Trophoblast cell (in vitro differentiated cells and primary cell): ENCODE measurements around the gene TTC13.

Source experiments
- DNase-seq, 2 donors: peaks; one replicate each; pipeline ENCODE4 v3.0.0-alpha.2; 2016
- H2AFZ ChIP-seq: 2 replicates; pipeline ENCODE4 v1.6.1; 2013; ENCODE audit warnings: low read length, moderate library complexity, mild to moderate bottlenecking; ENCODE audit not compliant: insufficient read depth, poor library complexity
- H2AK5ac ChIP-seq: 2 replicates; pipeline ENCODE4 v1.6.1; 2013; ENCODE audit warnings: mild to moderate bottlenecking, low read length
- H2BK120ac ChIP-seq: 2 replicates; pipeline ENCODE4 v1.6.1; 2013; ENCODE audit warnings: low read length, mild to moderate bottlenecking, moderate library complexity; ENCODE audit not compliant: insufficient read depth, poor library complexity
- H2BK12ac ChIP-seq: 2 replicates; pipeline ENCODE4 v1.6.1; 2013; ENCODE audit warnings: mild to moderate bottlenecking, low read length, moderate library complexity
- H2BK5ac ChIP-seq: 2 replicates; pipeline ENCODE4 v1.6.1; 2013; ENCODE audit warnings: low read length, low read depth, moderate library complexity, mild to moderate bottlenecking; ENCODE audit not compliant: poor library complexity
- H3K14ac ChIP-seq: 2 replicates; pipeline ENCODE4 v1.6.1; 2013; ENCODE audit warnings: mild to moderate bottlenecking, low read length
- H3K18ac ChIP-seq: 2 replicates; pipeline ENCODE4 v1.6.1; 2013; ENCODE audit warnings: mild to moderate bottlenecking, low read length
- H3K23ac ChIP-seq: 2 replicates; pipeline ENCODE4 v1.6.1; 2013; ENCODE audit warnings: low read length
- H3K27ac ChIP-seq: 2 replicates; pipeline ENCODE4 v1.5.1; 2013; ENCODE audit warnings: low read depth, mild to moderate bottlenecking, inconsistent platforms, low read length, moderate library complexity
- H3K27me3 ChIP-seq: 2 replicates; pipeline ENCODE4 v1.6.1; 2013; ENCODE audit warnings: inconsistent platforms, mild to moderate bottlenecking, low read length, moderate library complexity; ENCODE audit not compliant: insufficient read depth
- H3K36me3 ChIP-seq, 2 experiments: 1 replicate in 1 of 2; 2 replicates in 1 of 2; pipeline ENCODE4 v1.6.1; 2013; ENCODE audit warnings: low read length in 2 of 2, mild to moderate bottlenecking in 2 of 2, moderate library complexity in 1 of 2; ENCODE audit not compliant: insufficient read depth in 2 of 2, control insufficient read depth in 1 of 2
- H3K4ac ChIP-seq: 2 replicates; pipeline ENCODE4 v1.6.1; 2013; ENCODE audit warnings: low read depth, mild to moderate bottlenecking, low read length, moderate library complexity
- H3K4me1 ChIP-seq, 2 experiments: 1 replicate in 1 of 2; 2 replicates in 1 of 2; pipeline ENCODE4 v1.6.1; 2013; ENCODE audit warnings: low read length in 2 of 2, mild to moderate bottlenecking in 2 of 2, moderate library complexity in 1 of 2; ENCODE audit not compliant: insufficient read depth in 2 of 2, control insufficient read depth in 1 of 2
- H3K4me2 ChIP-seq: 2 replicates; pipeline ENCODE4 v1.6.1; 2013; ENCODE audit warnings: inconsistent platforms, mild to moderate bottlenecking, low read length, moderate library complexity
- H3K4me3 ChIP-seq: 2 replicates; pipeline ENCODE4 v1.5.1; 2013; ENCODE audit warnings: mild to moderate bottlenecking, low read depth, low read length, inconsistent platforms
- H3K79me1 ChIP-seq: one replicate; pipeline ENCODE4 v1.6.1; 2013; ENCODE audit warnings: low read length
- H3K79me2 ChIP-seq: 2 replicates; pipeline ENCODE4 v1.6.1; 2013; ENCODE audit warnings: low read length, mild to moderate bottlenecking; ENCODE audit not compliant: control insufficient read depth, insufficient read depth, poor library complexity
- H3K9ac ChIP-seq: 2 replicates; pipeline ENCODE4 v1.6.1; 2013; ENCODE audit warnings: mild to moderate bottlenecking, low read length
- H3K9me3 ChIP-seq: 2 replicates; pipeline ENCODE4 v1.6.1; 2013; ENCODE audit warnings: low read depth, mild to moderate bottlenecking, control low read depth, inconsistent platforms, low read length; ENCODE audit not compliant: insufficient read depth
- H4K12ac ChIP-seq: 2 replicates; pipeline ENCODE4 v1.6.1; 2013; ENCODE audit warnings: low read depth, mild to moderate bottlenecking, low read length, moderate library complexity
- H4K8ac ChIP-seq: 2 replicates; pipeline ENCODE4 v1.6.1; 2013; ENCODE audit warnings: low read depth, mild to moderate bottlenecking, low read length, moderate library complexity
- H4K91ac ChIP-seq: one replicate; pipeline ENCODE4 v1.6.1; 2013; ENCODE audit warnings: low read depth, mild to moderate bottlenecking, low read length, moderate library complexity
- WGBS: extraction: QIAGEN DNeasy Blood & Tissue Kit; methylation state at CpG from one replicate; pipeline ENCODE4 v1.1.7; 2013; ENCODE audit warnings: missing lambda C conversion rate; ENCODE audit not compliant: insufficient read length, insufficient coverage; ENCODE audit errors: extremely low coverage; 5-methylcytosine and 5-hydroxymethylcytosine counted together

TTC13 gene

GRCh38 chr1:230922620-230923019 is 56.0 kb downstream of the TTC13 start:
- Histone ChIP-seq H2AFZ (no peak overlapping the region), H4K8ac (no peak overlapping the region), H3K4ac (no peak overlapping the region), H3K14ac (no peak overlapping the region), H3K36me3 (peaks cover 0 to 2% of the 10 kb centered on the region in 2 experiments), H2BK12ac (no peak overlapping the region), H3K9ac (no peak overlapping the region), H2BK120ac (no peak overlapping the region), H3K23ac (no peak overlapping the region), H3K27me3 (no peaks in the 10 kb centered on the region), H3K27ac (no peak overlapping the region), H3K18ac (no peak overlapping the region), H3K4me3 (no peak overlapping the region), H3K9me3 (no peaks in the 10 kb centered on the region), H3K79me2 (no peaks in the 10 kb centered on the region), H2AK5ac (no peak overlapping the region), H4K91ac (no peak overlapping the region), H2BK5ac (no peak overlapping the region), H3K4me1 (no peaks in the 10 kb centered on the region), H4K12ac (no peak overlapping the region), H3K79me1 (no peaks in the 10 kb centered on the region), H3K4me2 (no peak overlapping the region)
- no CpG with 5 or more reads among the region's 2 CpGs for WGBS
- no peak for DNase-seq

DNA sequence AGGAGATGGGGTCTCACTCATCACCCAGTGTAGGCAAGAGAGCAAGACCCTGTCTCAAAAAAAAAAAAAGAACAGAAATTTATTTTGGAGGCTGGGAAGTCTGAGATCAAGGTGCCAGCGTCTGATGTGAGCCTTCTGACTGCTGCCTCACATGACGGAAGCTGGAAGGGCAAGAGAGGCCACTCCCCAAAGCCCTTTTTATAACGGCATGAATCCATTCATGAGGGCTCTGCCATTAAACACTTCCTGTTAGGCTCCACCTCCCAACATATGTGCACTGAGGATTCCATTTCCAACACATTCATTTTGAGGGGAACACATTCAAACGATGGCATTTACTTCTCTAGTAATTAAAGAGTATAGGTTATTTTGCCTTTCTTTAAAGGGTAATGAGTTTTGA is 59.5 kb downstream of the TTC13 start:
- no peak overlapping the region for H3K27ac ChIP-seq
- H4K91ac ChIP-seq = no peak overlapping the region
- H3K14ac ChIP-seq = no peak overlapping the region
- H3K4me3 ChIP-seq = no peak overlapping the region
- no peaks in the 10 kb centered on the region for H3K27me3 ChIP-seq
- peaks cover 0 to 2% of the 10 kb centered on the region in 2 experiments for H3K4me1 ChIP-seq
- H2AFZ ChIP-seq = no peak overlapping the region
- no peak overlapping the region for H3K4ac ChIP-seq
- no peak overlapping the region for H2AK5ac ChIP-seq
- no peak overlapping the region for H3K18ac ChIP-seq
- no peaks in the 10 kb centered on the region for H3K79me1 ChIP-seq
- H3K23ac ChIP-seq = no peak overlapping the region
- DNase-seq = no peak
- no peak overlapping the region for H3K9ac ChIP-seq
- H2BK120ac ChIP-seq = no peak overlapping the region
- H3K36me3 ChIP-seq = no peaks in the 10 kb centered on the region
- no CpG with 5 or more reads among the region's 4 CpGs for WGBS
- no peak overlapping the region for H4K12ac ChIP-seq
- H2BK12ac ChIP-seq = no peak overlapping the region
- no peaks in the 10 kb centered on the region for H3K79me2 ChIP-seq
- no peak overlapping the region for H4K8ac ChIP-seq
- no peaks in the 10 kb centered on the region for H3K9me3 ChIP-seq
- no peak overlapping the region for H2BK5ac ChIP-seq
- no peak overlapping the region for H3K4me2 ChIP-seq

DNA sequence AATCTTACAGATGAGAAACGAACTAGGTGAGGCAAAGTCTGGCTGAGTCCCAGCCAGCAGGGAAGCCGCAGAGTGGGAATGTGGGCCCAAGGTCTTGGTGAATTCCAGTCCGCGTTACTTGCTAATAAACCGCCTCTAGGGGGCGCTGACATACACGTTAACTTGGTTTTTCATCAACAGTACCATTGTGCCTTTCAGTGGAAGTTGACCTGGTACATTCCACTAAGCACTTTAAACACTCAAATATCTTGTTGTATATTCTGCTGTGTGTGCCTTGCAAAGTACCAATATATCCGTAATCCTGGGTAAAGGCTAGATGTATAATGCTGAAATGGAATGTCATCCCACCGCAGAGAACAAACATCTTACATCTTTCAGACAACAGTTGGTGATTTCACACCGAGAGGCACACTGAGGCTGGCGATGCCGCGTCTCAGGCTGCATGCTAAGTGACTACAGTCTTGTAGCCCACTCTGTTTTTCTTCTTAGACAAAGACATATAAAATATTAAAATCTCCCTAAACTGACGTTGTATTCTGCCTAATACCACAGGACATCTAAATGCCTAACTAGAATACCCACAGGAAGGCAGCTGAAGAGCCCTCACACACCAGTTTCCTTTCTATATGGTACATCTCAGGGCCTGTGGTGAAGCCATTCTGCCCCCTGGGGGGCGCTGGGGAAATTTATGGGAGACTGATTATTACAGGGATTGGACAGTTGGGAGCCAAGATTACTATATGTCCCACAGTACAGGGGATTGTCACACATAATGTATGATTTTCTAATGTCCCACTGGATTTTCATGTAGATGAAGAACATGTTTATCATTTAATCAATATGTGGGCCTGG is 61.2 kb downstream of the TTC13 start:
- Histone ChIP-seq H3K9me3 (no peaks in the 10 kb centered on the region), H3K79me1 (no peaks in the 10 kb centered on the region), H4K91ac (no peak overlapping the region), H3K23ac (no peak overlapping the region), H2BK5ac (no peak overlapping the region), H3K9ac (no peak overlapping the region), H3K4me2 (no peak overlapping the region), H3K4ac (no peak overlapping the region), H3K27me3 (no peaks in the 10 kb centered on the region), H2AFZ (no peak overlapping the region), H3K27ac (no peak overlapping the region), H3K4me1 (peaks cover 6% of the 10 kb centered on the region in 2 experiments), H2AK5ac (no peak overlapping the region), H3K36me3 (no peaks in the 10 kb centered on the region), H3K79me2 (no peaks in the 10 kb centered on the region), H3K4me3 (no peak overlapping the region), H4K12ac (no peak overlapping the region), H3K18ac (no peak overlapping the region), H4K8ac (no peak overlapping the region), H2BK12ac (no peak overlapping the region), H3K14ac (no peak overlapping the region), H2BK120ac (no peak overlapping the region)
- DNase-seq = peak; percentile 83 to 98
- WGBS = no CpG with 5 or more reads among the region's 15 CpGs

DNA sequence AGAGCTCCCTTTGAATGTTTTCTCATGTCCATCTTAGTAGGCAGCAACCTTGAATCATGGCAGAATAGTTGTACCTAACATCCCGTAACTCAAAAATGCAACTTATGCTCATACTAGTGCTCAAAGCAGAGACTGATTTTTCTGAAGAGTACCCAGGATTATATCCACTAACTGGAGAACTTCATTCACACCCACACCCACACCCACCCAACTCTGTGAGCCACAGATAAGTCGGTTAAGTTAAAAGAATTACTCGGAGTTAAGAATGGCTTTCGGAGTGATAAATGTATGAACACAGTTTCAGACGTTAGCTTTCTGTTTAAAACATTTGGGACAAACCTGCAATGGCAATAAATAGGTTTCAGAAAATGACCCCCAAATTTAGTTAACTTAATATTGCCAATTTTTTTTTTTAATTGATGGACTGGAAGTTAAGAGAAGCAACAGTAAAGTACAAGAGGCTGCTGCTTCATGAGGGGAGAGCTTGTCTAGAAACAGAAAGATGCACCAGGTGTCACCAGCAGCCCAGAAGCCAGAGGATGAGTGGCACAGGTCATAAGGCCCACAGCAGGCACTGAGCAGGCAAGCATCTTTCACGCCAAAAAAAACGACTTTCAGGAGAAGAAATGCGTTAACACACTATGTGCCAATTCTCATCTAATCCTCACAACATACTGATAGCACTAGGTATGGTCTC is 61.9 kb downstream of the TTC13 start:
- H3K9me3 ChIP-seq = no peaks in the 10 kb centered on the region
- H2BK5ac ChIP-seq = no peak overlapping the region
- H3K27ac ChIP-seq = no peak overlapping the region
- no peak for DNase-seq
- H4K8ac ChIP-seq = no peak overlapping the region
- no peak overlapping the region for H4K91ac ChIP-seq
- H3K9ac ChIP-seq = no peak overlapping the region
- peaks cover 6% of the 10 kb centered on the region in 2 experiments for H3K4me1 ChIP-seq
- H3K4me2 ChIP-seq = no peak overlapping the region
- H2AFZ ChIP-seq = no peak overlapping the region
- no peaks in the 10 kb centered on the region for H3K79me1 ChIP-seq
- H3K4me3 ChIP-seq = no peak overlapping the region
- H3K36me3 ChIP-seq = no peaks in the 10 kb centered on the region
- no peak overlapping the region for H3K23ac ChIP-seq
- no peak overlapping the region for H2AK5ac ChIP-seq
- H3K79me2 ChIP-seq = no peaks in the 10 kb centered on the region
- no peak overlapping the region for H4K12ac ChIP-seq
- no peak overlapping the region for H3K14ac ChIP-seq
- H3K4ac ChIP-seq = no peak overlapping the region
- no peaks in the 10 kb centered on the region for H3K27me3 ChIP-seq
- no CpG with 5 or more reads among the region's 8 CpGs for WGBS
- H2BK12ac ChIP-seq = no peak overlapping the region
- H3K18ac ChIP-seq = no peak overlapping the region
- H2BK120ac ChIP-seq = no peak overlapping the region
